ENCODE measurements around the gene ADGRG4. TPM values are rescaled to one million over a fixed set of nuclear protein-coding genes. Genes with fewer than 3 reads are reported as not detected.

Gene ADGRG4
- total and polyA plus RNA-seq, 3 experiments from 2014 or later: not detected

DNA sequence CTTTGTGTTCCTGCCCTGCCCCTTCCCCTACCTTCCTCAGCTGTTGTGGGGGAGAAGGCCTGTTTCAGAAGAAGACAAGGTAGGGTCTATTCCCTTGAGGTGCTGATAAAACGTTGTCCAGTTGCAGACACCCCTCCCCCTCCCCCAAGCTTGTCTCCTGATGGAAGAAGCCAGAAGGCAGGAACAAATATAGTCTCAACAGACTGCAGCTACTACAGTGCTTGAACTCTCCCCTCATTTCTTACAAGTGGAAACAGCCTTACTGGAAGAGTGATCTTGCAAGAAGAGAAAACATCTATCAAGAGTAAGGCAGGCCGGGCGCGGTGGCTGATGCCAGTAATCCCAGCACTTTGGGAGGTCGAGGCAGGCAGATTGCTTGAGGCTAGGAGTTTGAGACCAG, 38.5 kb upstream of the ADGRG4 start:
- no peaks in the 10 kb centered on the region for H3K27me3 Mint-ChIP-seq
- H3K4me1 Mint-ChIP-seq: peaks cover 6 to 12% (median 11%) of the 10 kb centered on the region in 3 donors
- no peaks in the 10 kb centered on the region for H3K9me3 Mint-ChIP-seq
- ChIA-PET POLR2A (no interaction called here), CTCF (interaction anchor here (1.5 kb wide), 1 partner anchor 234 kb away, joined by 3 read pairs; no protein-coding TSS in a partner anchor)
- H3K36me3 Mint-ChIP-seq: no peaks in the 10 kb centered on the region
- H3K4me3 ChIP-seq (ENCODE audit: low read length): no peak overlapping the region
- no peak overlapping the region for H3K27ac ChIP-seq (ENCODE audit: low read depth, low read length)
- no peak overlapping the region for H3K27ac Mint-ChIP-seq
- H3K27me3 ChIP-seq (ENCODE audit: insufficient read depth, low read length, poor library complexity, severe bottlenecking): no peaks in the 10 kb centered on the region
- no peaks in the 10 kb centered on the region for H3K36me3 ChIP-seq (ENCODE audit: insufficient read depth, low read length)
- no peaks in the 10 kb centered on the region for H3K4me1 ChIP-seq (ENCODE audit: insufficient read depth, low read length)
- H3K9me3 ChIP-seq (ENCODE audit: low read length): no peaks in the 10 kb centered on the region
- H3K4me3 Mint-ChIP-seq: no peak overlapping the region
- no peak for DNase-seq

DNA sequence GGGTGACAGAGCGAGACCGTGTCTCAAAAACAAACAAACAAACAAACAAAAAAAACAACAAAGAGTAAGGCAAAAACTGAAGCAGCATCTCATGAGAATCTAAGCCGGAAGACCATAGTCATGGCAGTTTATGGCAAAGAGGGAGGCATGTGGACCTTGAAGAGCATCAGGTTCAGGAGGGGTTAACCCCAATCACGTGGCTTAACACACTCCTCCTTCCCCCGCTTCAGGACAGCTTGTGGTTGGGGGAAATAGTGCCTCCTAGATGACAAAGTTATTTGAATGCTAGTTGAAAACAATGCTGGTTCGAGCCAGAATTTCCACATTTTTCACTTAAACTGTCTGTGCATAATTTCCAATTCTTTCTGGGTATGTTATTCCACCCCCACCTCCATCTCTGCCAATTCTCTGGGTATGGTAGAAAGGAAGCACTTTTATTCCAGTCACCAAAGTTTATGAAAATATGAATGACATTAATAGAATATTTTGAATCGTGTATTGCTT, 37.9 kb upstream of the ADGRG4 start:
- Histone ChIP-seq H3K4me3 (ENCODE audit: low read length) (no peak overlapping the region), H3K4me1 (ENCODE audit: insufficient read depth, low read length) (no peaks in the 10 kb centered on the region), H3K36me3 (ENCODE audit: insufficient read depth, low read length) (no peaks in the 10 kb centered on the region), H3K27ac (ENCODE audit: low read depth, low read length) (no peak overlapping the region), H3K9me3 (ENCODE audit: low read length) (no peaks in the 10 kb centered on the region), H3K27me3 (ENCODE audit: insufficient read depth, low read length, poor library complexity, severe bottlenecking) (no peaks in the 10 kb centered on the region)
- H3K27me3 Mint-ChIP-seq: no peaks in the 10 kb centered on the region
- no peak overlapping the region for H3K4me3 Mint-ChIP-seq
- H3K4me1 Mint-ChIP-seq: peaks cover 6 to 12% (median 11%) of the 10 kb centered on the region in 3 donors
- ChIA-PET CTCF (interaction anchor here (1.5 kb wide), 1 partner anchor 234 kb away, joined by 3 read pairs; no protein-coding TSS in a partner anchor), POLR2A (no interaction called here)
- no peaks in the 10 kb centered on the region for H3K9me3 Mint-ChIP-seq
- H3K36me3 Mint-ChIP-seq: no peaks in the 10 kb centered on the region
- DNase-seq: no peak
- H3K27ac Mint-ChIP-seq: no peak overlapping the region

DNA sequence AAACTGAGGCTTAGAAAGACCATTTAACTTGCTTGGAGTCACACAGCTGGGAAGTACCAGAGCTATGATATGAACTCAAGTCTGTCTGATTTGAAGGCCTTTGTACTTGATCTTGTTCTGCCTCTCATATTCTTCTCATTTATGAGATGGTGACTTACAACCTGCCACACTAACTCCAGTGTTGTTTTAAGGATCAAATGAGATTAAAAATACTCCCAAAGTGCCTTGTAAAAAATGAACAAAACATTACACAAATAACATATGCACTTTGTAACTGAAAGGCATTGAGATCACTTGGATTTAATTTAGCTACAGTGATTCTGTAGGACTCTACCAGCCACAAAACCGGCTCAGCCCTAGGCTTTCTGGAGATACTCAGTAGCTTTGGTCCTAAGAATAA, 33.9 kb upstream of the ADGRG4 start:
- POLR2A ChIA-PET: no interaction called here
- no peaks in the 10 kb centered on the region for H3K9me3 Mint-ChIP-seq

DNA sequence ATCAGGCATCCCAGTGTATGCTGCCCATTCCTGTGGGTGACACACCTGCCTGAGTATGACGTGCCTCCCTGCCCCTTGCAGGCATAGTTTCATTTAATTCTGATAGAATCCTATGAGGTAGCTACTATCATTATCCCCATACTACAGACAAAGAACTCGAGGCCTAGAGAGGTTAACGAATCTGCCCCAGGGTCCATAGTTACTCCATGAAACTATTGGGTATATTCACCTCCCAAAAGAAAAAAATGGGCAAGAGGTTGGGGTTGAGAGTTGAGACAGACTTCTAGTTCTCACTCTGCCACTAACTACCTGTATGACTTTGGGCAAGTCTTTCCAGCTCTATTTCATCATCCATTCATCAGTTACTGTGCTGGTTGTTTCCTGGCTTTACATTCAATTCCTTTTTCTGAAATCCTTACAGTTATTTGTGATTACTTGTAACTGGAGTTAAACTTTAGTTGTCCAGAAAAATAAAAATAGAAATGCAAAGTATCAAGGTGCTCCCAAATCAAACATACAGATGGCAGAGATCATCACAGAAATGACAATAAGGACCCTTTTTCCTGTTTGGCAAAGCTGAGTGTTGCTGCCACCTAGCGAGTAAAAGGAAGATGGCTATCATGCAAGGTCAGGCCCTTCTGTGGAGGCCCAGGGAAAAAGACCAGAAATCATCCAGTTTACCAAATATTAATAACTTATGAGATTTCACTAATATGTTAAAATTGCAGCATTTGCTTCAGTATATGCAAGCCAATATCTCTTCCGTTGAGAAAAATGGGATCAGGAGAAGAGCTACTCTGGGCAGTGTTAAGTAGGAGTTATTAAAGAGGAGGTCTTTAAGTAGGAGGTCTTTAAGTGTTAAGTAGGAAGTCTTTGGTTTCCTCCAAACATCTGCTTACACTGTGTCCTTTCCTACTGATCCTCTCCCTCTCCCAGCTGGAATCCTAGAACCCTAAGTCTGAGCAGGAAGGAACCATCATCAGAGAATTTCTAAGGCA, 32.4 kb upstream of the ADGRG4 start:
- Mint-ChIP-seq H3K4me1 (no peaks in the 10 kb centered on the region), H3K36me3 (no peaks in the 10 kb centered on the region), H3K4me3 (peak overlapping the region in 1 of 7 donors; percentile 61), H3K27me3 (no peaks in the 10 kb centered on the region), H3K27ac (no peak overlapping the region), H3K9me3 (no peaks in the 10 kb centered on the region)
- no peaks in the 10 kb centered on the region for H3K4me1 ChIP-seq (ENCODE audit: insufficient read depth, low read length)
- no peaks in the 10 kb centered on the region for H3K36me3 ChIP-seq (ENCODE audit: insufficient read depth, low read length)
- H3K27me3 ChIP-seq (ENCODE audit: insufficient read depth, low read length, poor library complexity, severe bottlenecking): no peaks in the 10 kb centered on the region
- CTCF ChIA-PET: interaction anchor here (0.8 to 5.1 kb wide), 4 partner anchors 16 to 240 kb away, joined by 3 to 33 read pairs (median 4); no protein-coding TSS in a partner anchor
- POLR2A ChIA-PET: interaction anchor here (1.2 kb wide), 1 partner anchor 17 kb away, joined by 3 read pairs; no protein-coding TSS in a partner anchor
- H3K27ac ChIP-seq (ENCODE audit: low read depth, low read length): no peak overlapping the region
- H3K9me3 ChIP-seq (ENCODE audit: low read length): no peaks in the 10 kb centered on the region
- DNase-seq: peak; percentile 4 to 50 (median 34)
- H3K4me3 ChIP-seq (ENCODE audit: low read length): no peak overlapping the region

More for the DNA sequence above, 33.9 kb upstream of the ADGRG4 start:
- Histone ChIP-seq H3K27ac (ENCODE audit: low read depth, low read length) (no peak overlapping the region), H3K36me3 (ENCODE audit: insufficient read depth, low read length) (no peaks in the 10 kb centered on the region), H3K4me3 (ENCODE audit: low read length) (no peak overlapping the region), H3K4me1 (ENCODE audit: insufficient read depth, low read length) (no peaks in the 10 kb centered on the region), H3K9me3 (ENCODE audit: low read length) (no peaks in the 10 kb centered on the region), H3K27me3 (ENCODE audit: insufficient read depth, low read length, poor library complexity, severe bottlenecking) (no peaks in the 10 kb centered on the region)
- Mint-ChIP-seq H3K4me3 (no peak overlapping the region), H3K27me3 (no peaks in the 10 kb centered on the region), H3K36me3 (no peaks in the 10 kb centered on the region), H3K4me1 (no peaks in the 10 kb centered on the region), H3K27ac (no peak overlapping the region)
- CTCF ChIA-PET: interaction anchor here (5.1 kb wide), 1 partner anchor 238 kb away, joined by 33 read pairs; no protein-coding TSS in a partner anchor
- no peak for DNase-seq

DNA sequence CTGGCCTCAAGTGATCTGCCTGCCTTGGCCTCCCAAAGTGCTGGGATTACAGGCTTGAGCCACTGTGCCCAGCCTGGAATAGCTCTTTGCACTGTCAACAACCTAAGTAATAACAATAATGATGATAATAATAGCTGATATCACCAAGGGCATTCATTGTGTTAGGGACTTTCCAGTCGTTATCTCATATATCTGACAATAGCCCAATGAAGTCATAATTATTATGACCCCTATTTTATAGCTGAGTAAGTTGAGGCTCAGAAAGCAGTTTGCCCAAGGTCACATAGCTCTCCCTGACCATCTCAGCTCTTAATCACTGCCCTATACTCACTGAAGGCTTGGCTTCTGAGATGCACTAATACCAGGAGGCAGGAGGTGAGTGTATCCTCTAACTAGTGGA, 30.8 kb upstream of the ADGRG4 start:
- Mint-ChIP-seq H3K9me3 (no peaks in the 10 kb centered on the region), H3K27ac (no peak overlapping the region), H3K36me3 (no peaks in the 10 kb centered on the region), H3K27me3 (no peaks in the 10 kb centered on the region), H3K4me1 (no peaks in the 10 kb centered on the region), H3K4me3 (no peak overlapping the region)
- no peak for DNase-seq
- Histone ChIP-seq H3K27me3 (ENCODE audit: insufficient read depth, low read length, poor library complexity, severe bottlenecking) (no peaks in the 10 kb centered on the region), H3K4me3 (ENCODE audit: low read length) (no peak overlapping the region), H3K27ac (ENCODE audit: low read depth, low read length) (no peak overlapping the region), H3K4me1 (ENCODE audit: insufficient read depth, low read length) (no peaks in the 10 kb centered on the region), H3K36me3 (ENCODE audit: insufficient read depth, low read length) (no peaks in the 10 kb centered on the region), H3K9me3 (ENCODE audit: low read length) (no peaks in the 10 kb centered on the region)
- ChIA-PET CTCF (interaction anchor here (0.9 to 5.1 kb wide), 2 partner anchors 85 to 241 kb away, joined by 4 to 33 read pairs; no protein-coding TSS in a partner anchor), POLR2A (no interaction called here)

DNA sequence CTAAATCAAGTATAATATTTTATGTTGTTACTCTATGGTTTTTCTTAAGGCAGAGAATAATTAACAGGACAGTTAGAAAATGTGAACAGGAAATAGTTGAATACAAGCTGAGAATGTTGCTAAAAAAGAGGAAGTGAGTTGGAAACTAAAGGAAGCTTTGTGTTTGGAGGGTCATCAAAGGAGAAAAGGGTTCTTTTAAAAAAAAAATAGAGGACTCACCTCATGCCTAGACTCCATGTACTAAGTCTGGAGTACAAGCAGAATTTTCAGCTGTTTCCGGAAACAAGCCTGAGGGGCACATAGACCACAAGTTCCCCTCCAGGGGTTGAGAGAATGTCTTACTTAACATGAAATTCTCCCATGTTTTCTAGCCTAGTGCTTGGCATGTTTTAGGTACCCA, 29.5 kb upstream of the ADGRG4 start:
- H3K9me3 ChIP-seq (ENCODE audit: low read length): no peaks in the 10 kb centered on the region
- H3K36me3 ChIP-seq (ENCODE audit: insufficient read depth, low read length): no peaks in the 10 kb centered on the region
- peak overlapping the region in 1 of 8 donors; percentile 15 for H3K27ac Mint-ChIP-seq
- peaks cover 0 to 3% of the 10 kb centered on the region in 2 donors for H3K27me3 Mint-ChIP-seq
- no peak overlapping the region for H3K4me3 ChIP-seq (ENCODE audit: low read length)
- ChIA-PET POLR2A (no interaction called here), CTCF (interaction anchor here (1.1 kb wide), 1 partner anchor 243 kb away, joined by 3 read pairs; no protein-coding TSS in a partner anchor)
- H3K9me3 Mint-ChIP-seq: no peaks in the 10 kb centered on the region
- no peaks in the 10 kb centered on the region for H3K4me1 Mint-ChIP-seq
- no peaks in the 10 kb centered on the region for H3K36me3 Mint-ChIP-seq
- H3K4me3 Mint-ChIP-seq: no peak overlapping the region
- no peak overlapping the region for H3K27ac ChIP-seq (ENCODE audit: low read depth, low read length)
- no peaks in the 10 kb centered on the region for H3K4me1 ChIP-seq (ENCODE audit: insufficient read depth, low read length)
- H3K27me3 ChIP-seq (ENCODE audit: insufficient read depth, low read length, poor library complexity, severe bottlenecking): no peaks in the 10 kb centered on the region
- DNase-seq: no peak

DNA sequence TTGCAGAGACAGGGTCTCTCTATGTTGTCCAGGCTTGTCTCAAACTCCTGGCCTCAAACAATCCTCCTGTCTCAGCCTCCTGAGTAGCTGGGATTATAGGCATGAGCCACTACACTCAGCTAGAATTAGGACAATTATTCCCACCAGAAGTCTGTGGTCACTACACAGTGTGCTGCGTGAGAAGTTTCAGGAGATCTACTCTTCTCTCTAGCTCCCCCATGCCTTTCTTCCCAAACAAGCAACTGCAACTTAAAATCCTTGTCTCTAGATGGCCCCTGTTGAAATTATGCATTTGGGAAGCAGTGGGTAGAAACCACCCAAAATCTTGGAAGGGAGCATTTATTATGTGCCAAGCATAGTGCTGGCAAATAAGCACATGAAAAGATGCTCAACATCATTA, 28.4 kb upstream of the ADGRG4 start:
- DNase-seq: no peak
- POLR2A ChIA-PET: no interaction called here

DNA sequence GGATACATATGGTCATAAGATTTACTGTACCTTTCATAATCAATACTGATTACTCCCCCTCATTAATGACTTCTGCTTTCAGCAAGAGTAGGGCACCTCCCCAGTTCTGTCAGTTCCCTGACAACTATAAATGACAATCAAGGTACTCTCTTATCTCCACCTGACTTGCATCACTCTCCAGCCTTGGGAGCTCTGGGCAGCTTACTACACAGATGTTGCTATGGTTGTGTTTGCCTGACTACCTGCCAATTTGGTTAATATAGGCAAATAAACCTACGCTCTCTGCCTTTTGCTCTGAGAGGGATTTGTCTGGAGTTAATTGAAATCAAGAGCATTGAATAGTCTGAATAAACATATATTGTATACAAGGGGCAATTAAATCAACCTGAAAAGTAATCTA, 26.8 kb upstream of the ADGRG4 start:
- no peaks in the 10 kb centered on the region for H3K9me3 ChIP-seq (ENCODE audit: low read length)
- no peaks in the 10 kb centered on the region for H3K4me1 ChIP-seq (ENCODE audit: insufficient read depth, low read length)
- no peaks in the 10 kb centered on the region for H3K27me3 ChIP-seq (ENCODE audit: insufficient read depth, low read length, poor library complexity, severe bottlenecking)
- H3K4me1 Mint-ChIP-seq: no peaks in the 10 kb centered on the region
- H3K27ac ChIP-seq (ENCODE audit: low read depth, low read length): no peak overlapping the region
- no peaks in the 10 kb centered on the region for H3K36me3 Mint-ChIP-seq
- no peak overlapping the region for H3K4me3 Mint-ChIP-seq
- H3K4me3 ChIP-seq (ENCODE audit: low read length): no peak overlapping the region
- no peak for DNase-seq
- POLR2A ChIA-PET: no interaction called here
- no peaks in the 10 kb centered on the region for H3K9me3 Mint-ChIP-seq
- H3K27ac Mint-ChIP-seq: no peak overlapping the region
- H3K27me3 Mint-ChIP-seq: peaks cover 0 to 10% of the 10 kb centered on the region in 2 donors
- no peaks in the 10 kb centered on the region for H3K36me3 ChIP-seq (ENCODE audit: insufficient read depth, low read length)
- CTCF ChIA-PET: no interaction called here

More for the DNA sequence above, 28.4 kb upstream of the ADGRG4 start:
- H3K27me3 ChIP-seq (ENCODE audit: insufficient read depth, low read length, poor library complexity, severe bottlenecking): no peaks in the 10 kb centered on the region
- Mint-ChIP-seq H3K4me3 (no peak overlapping the region), H3K9me3 (no peaks in the 10 kb centered on the region), H3K36me3 (no peaks in the 10 kb centered on the region), H3K27me3 (peaks cover 0 to 3% of the 10 kb centered on the region in 2 donors), H3K27ac (no peak overlapping the region), H3K4me1 (no peaks in the 10 kb centered on the region)
- H3K4me1 ChIP-seq (ENCODE audit: insufficient read depth, low read length): no peaks in the 10 kb centered on the region
- H3K4me3 ChIP-seq (ENCODE audit: low read length): no peak overlapping the region
- H3K9me3 ChIP-seq (ENCODE audit: low read length): no peaks in the 10 kb centered on the region
- no peak overlapping the region for H3K27ac ChIP-seq (ENCODE audit: low read depth, low read length)
- no peaks in the 10 kb centered on the region for H3K36me3 ChIP-seq (ENCODE audit: insufficient read depth, low read length)
- CTCF ChIA-PET: interaction anchor here (1.1 kb wide), 1 partner anchor 244 kb away, joined by 3 read pairs; no protein-coding TSS in a partner anchor
